ENCODE measurements around the gene ZNF385A.

ZNF385A gene

DNA sequence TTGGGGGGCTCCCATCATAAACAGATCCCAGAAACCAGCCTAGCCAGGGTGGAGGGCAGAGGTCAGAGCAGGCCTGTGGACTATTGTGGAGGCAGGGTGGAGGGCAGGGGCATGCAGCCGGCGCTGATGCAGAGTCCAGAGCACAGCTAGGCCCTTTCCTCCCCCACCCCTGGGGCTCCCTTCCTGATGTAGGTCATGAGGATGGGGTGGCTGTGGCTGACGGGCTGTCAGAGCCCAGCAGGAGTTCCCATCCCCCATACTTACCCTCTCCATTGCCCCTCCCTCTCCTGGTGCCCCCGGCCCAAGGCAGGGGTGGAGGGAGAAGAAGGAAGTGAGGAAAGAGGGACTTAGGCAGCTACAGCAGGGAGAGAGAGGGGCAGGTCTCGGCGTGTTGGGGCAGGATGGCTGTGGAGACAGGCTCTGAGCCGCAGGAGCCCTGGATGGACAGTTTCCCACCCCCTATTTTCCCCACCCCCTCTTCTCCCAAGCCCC is 5.7 kb upstream of the ZNF385A start:
- Histone ChIP-seq H3K9me3 (no peaks in the 10 kb centered on the region), H3K27me3 (no peaks in the 10 kb centered on the region), H3K36me3 (peaks cover 13 to 21% (median 19%) of the 10 kb centered on the region in 3 donors), H3K4me1 (peaks cover 0 to 30% (median 6%) of the 10 kb centered on the region in 4 donors), H3K27ac (peak overlapping the region in 1 of 2 donors; percentile 23), H3K4me3 (no peak overlapping the region)
- no peak for DNase-seq
- intact Hi-C loops (cut with DNase I; ENCODE audit: low total_unique reads): no loop called here
- TF ChIP-seq CTCF (IDR thresholded peaks at IDR 0.05): no peak

DNA sequence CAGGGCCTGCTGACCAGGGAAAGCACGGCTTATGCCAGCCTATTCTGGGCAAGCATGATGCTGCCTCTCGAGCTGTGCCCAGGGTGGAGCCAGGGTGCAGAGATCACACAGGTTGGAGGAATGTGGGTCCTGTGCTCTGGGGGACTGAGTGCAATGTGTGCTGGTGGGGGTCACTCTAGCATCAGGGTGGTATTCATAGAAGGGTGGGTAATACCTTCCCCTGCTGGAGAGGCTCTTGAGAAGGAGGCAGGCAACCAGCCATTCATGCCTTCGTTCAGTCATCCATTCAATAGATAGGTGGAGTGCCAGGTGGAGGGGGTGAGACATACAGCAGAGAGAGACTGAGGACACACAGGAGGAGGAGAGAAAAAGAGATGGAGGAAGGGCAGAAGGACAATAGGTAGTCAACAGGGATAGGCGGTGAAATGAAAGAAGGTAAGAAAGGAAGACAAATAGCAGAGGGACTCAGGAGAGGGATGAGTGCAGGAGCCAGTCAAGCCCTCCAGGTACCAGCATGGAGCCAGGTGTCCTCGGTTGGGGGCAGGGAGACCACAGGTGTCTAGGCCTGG is 5.2 kb upstream of the ZNF385A start:
- peaks cover 0 to 30% (median 6%) of the 10 kb centered on the region in 4 donors for H3K4me1 ChIP-seq

DNA sequence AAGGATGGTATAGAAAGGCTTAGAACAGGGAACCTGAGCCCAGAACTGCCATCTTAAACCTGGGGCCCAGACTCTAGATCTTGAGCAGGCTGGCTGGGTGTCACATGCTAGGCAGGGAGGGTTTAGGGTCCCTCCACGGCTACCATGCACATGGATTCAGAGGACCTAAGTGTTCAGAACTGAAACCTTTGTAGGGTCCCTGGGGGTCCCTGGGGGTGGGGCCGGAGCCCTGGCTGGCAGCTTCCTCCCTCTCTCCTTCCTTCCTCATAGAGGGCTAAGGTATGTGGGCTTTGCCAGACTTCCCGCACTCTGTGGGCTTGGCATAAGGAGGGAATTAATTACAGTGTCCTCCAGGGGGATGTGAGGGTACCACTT is 4.6 kb upstream of the ZNF385A start:
- Histone ChIP-seq H3K27ac (peak overlapping the region in 1 of 2 donors; percentile 21), H3K4me3 (no peak overlapping the region)

More for the DNA sequence above, 5.2 kb upstream of the ZNF385A start:
- intact Hi-C loops (cut with DNase I; ENCODE audit: low total_unique reads): no loop called here
- Histone ChIP-seq H3K9me3 (no peaks in the 10 kb centered on the region), H3K36me3 (peaks cover 8 to 17% (median 13%) of the 10 kb centered on the region in 3 donors), H3K4me3 (no peak overlapping the region), H3K27ac (peak overlapping the region in 1 of 2 donors; percentile 23), H3K27me3 (no peaks in the 10 kb centered on the region)
- DNase-seq: no peak
- TF ChIP-seq CTCF (IDR thresholded peaks at IDR 0.05): no peak

DNA sequence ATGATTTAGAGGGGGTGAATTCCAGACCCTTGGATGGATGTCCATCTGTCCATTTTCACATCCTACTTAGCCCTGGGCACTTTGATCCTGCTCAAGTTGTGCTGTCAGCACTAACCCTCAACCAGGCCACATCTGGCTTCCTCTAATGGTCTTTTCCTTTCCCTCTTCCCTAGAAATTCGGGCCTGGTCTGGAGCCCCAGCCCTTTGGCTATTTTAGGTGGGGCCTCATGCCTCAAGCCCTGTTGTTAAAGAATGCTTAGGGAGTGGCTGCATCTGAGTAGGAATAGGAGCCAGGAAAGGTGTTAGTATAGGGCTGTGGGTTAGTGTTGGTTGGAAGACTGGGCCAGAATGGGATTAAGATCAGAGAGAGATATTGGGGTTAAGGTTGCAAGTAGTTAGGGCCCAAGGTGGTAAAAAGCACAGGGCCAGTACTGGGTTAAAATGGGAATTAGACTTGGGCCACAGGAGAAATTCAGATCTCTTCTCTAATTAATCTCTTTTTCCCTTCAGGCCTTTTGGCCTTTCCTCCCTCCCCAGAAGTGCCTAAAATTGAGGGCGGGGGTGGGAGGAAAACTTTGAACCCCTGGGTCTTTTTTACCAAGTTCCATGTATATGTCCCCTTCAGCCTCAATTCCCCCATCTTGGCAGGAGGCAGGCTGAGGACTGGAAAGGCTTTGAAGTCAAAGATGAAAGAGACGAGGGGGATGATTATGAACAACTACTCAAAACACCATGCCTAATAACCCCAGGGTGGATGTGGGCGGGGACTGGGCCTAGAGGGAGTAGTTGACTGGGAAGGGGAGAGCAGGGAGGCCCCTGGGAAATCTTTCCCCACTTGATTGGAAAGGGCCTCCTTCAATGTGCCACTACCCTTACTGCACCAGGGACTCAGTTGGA is 4.0 kb upstream of the ZNF385A start:
- Histone ChIP-seq H3K4me1 (peaks cover 0 to 30% (median 6%) of the 10 kb centered on the region in 4 donors), H3K27ac (no peak overlapping the region), H3K4me3 (no peak overlapping the region), H3K9me3 (no peaks in the 10 kb centered on the region), H3K27me3 (no peaks in the 10 kb centered on the region), H3K36me3 (peaks cover 1 to 13% (median 1%) of the 10 kb centered on the region in 3 donors)
- no peak for TF ChIP-seq CTCF (IDR thresholded peaks at IDR 0.05)
- intact Hi-C loops (cut with DNase I; ENCODE audit: low total_unique reads): no loop called here
- no peak for DNase-seq

More for the DNA sequence above, 4.6 kb upstream of the ZNF385A start:
- TF ChIP-seq CTCF (IDR thresholded peaks at IDR 0.05): no peak
- intact Hi-C loops (cut with DNase I; ENCODE audit: low total_unique reads): no loop called here
- peaks cover 0 to 30% (median 6%) of the 10 kb centered on the region in 4 donors for H3K4me1 ChIP-seq
- DNase-seq: no peak
- peaks cover 4 to 17% (median 8%) of the 10 kb centered on the region in 3 donors for H3K36me3 ChIP-seq
- no peaks in the 10 kb centered on the region for H3K9me3 ChIP-seq
- no peaks in the 10 kb centered on the region for H3K27me3 ChIP-seq

DNA sequence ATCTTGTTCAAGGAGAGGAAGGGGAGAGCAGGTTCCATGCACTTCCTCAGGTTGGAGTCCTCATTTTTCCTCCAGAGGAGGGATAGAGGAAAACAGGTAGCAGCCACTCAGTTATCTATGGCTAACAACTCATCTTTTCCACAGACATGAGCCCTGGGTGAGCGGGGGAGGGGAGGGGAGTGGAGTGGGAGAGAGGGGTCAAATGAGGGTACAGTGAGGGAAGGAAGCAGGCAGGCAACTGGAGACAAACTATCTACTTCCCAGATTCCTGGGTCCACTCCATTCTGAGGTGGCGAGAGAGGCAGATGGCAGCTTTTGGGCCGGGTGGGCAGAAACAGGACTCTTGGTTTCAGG is 2.6 kb upstream of the ZNF385A start:
- intact Hi-C loops (cut with DNase I; ENCODE audit: low total_unique reads): no loop called here
- TF ChIP-seq CTCF (IDR thresholded peaks at IDR 0.05): no peak
- Histone ChIP-seq H3K27me3 (no peaks in the 10 kb centered on the region), H3K4me3 (no peak overlapping the region), H3K4me1 (peaks cover 0 to 30% (median 6%) of the 10 kb centered on the region in 4 donors), H3K27ac (no peak overlapping the region), H3K9me3 (no peaks in the 10 kb centered on the region), H3K36me3 (peaks cover 0 to 8% (median 0%) of the 10 kb centered on the region in 3 donors)
- DNase-seq: no peak
